ENCODE measurements around the gene COPS6.

Gene COPS6

DNA sequence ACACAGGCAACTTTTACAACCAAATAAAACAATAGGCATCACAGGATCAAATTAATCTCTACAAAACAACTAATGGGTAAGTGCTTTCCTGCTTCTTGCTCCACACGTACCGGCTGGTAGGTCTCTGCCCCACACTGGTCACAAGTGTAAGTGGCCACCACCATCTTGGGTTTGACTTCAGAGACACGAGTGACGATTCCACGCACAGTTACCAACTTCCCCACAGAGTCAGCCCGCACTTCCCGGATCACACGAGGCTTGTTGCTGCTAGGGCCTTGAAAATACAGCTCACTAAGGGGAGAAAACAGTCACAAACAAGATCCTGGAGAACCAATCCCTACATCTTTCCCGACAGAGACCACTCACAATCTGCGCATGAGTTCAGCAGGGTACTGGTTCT, 10.1 kb downstream of the COPS6 start:
- TF ChIP-seq, protein P1, sequence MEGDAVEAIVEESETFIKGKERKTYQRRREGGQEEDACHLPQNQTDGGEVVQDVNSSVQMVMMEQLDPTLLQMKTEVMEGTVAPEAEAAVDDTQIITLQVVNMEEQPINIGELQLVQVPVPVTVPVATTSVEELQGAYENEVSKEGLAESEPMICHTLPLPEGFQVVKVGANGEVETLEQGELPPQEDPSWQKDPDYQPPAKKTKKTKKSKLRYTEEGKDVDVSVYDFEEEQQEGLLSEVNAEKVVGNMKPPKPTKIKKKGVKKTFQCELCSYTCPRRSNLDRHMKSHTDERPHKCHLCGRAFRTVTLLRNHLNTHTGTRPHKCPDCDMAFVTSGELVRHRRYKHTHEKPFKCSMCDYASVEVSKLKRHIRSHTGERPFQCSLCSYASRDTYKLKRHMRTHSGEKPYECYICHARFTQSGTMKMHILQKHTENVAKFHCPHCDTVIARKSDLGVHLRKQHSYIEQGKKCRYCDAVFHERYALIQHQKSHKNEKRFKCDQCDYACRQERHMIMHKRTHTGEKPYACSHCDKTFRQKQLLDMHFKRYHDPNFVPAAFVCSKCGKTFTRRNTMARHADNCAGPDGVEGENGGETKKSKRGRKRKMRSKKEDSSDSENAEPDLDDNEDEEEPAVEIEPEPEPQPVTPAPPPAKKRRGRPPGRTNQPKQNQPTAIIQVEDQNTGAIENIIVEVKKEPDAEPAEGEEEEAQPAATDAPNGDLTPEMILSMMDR (IDR thresholded peaks at IDR 0.05): no peak

DNA sequence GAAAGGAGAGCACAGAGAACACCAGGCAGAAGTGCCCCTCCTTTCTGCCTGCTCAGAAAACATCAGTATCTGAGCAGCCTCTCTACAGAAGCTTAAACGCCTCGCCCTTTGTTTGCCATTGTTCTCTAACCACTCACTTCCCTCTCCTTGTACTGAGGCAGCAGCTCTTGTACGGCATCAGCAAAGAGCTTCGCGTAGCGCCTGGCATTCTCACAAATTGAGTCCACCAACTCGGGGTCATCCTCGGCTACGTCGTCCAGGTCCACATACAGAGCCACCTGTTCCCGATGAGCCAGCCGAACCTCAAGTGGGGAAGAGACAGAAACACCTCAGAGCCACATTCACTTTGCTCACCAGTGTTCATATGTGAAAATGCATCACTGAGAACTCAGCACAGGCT, 10.7 kb downstream of the COPS6 start:
- TF ChIP-seq, protein P1 (IDR thresholded peaks at IDR 0.05): no peak

DNA sequence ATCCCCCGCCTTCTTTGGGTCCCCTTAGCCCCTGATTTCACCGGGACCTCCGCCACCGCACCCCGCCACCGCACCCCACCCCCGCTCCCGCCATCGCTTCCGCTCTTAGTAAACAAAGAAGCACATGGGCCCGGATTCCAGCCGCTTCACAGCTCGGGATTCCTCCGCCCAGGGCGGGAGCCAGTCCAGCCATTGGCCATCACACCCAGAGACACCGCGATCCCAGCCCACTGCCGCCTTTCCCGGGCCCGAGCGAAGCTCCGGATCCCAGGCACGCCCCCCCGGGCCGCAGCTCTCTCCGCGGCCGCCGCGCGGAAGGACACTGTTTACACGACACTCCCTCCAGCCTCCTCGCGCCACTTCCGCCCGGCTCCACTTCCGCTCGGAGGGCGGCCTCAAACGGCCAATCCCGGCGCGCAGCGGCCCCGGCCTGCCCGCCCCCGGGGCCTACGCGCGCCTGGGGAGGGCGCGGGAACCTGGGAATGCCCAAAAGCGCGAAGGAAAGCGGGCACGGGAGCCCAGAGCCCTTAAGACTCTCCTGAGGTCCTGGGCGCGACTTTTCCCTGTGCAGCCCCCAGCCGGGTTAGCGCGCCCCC, 11.7 kb downstream of the COPS6 start:
- TF ChIP-seq, protein P1 (IDR thresholded peaks at IDR 0.05): no peak

DNA sequence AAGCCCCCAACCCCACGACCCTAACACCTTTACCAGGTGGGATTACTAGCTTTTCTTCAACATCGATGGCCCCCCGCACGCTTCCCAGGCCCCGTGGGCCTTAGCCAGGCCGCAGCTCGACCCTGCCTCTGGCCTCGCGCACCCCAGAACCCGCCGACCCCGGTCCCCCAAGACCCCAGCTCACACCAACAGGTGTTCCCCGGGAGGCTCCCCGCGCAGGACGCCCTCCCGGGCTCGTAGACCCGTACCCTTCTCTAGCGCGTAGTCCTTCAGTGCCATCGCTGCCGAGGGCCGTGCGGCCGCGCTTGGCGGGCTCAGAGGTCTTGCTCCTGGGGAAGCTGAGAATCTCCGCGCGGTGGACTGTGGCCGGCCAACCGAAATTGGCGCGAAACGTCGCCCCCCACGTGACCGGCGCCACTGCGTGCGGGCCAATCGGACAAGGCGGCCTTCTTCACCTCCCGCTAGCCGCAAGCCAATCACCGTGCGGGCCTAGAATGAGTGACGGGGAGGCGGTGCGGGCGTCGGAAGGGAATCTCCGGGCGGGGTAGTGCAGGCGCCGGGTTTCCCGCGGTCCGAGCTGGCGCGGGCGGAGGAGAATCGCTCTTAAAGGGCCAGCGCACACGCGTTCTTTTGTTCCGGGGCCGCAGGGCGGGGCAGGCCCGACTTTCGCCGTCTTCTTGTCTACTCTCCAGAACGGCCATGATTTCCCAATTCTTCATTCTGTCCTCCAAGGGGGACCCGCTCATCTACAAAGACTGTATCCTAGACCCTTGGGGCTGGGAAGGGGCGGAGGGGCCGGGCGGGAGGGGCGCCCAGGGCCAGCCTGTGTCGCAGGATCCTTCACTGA, 12.5 kb downstream of the COPS6 start, which contains the start of the genes AP4M1 and MCM7:
Gene AP4M1 (plus strand): TSS at position 628 of the 847 bp plus-strand sequence. CDS start 72 bp downstream, at position 700.
Gene MCM7 (minus strand): TSS at position 382 of the 847 bp plus-strand sequence. CDS start 103 bp downstream, at position 279.
- TF ChIP-seq, protein P1 (IDR thresholded peaks at IDR 0.05): no peak

DNA sequence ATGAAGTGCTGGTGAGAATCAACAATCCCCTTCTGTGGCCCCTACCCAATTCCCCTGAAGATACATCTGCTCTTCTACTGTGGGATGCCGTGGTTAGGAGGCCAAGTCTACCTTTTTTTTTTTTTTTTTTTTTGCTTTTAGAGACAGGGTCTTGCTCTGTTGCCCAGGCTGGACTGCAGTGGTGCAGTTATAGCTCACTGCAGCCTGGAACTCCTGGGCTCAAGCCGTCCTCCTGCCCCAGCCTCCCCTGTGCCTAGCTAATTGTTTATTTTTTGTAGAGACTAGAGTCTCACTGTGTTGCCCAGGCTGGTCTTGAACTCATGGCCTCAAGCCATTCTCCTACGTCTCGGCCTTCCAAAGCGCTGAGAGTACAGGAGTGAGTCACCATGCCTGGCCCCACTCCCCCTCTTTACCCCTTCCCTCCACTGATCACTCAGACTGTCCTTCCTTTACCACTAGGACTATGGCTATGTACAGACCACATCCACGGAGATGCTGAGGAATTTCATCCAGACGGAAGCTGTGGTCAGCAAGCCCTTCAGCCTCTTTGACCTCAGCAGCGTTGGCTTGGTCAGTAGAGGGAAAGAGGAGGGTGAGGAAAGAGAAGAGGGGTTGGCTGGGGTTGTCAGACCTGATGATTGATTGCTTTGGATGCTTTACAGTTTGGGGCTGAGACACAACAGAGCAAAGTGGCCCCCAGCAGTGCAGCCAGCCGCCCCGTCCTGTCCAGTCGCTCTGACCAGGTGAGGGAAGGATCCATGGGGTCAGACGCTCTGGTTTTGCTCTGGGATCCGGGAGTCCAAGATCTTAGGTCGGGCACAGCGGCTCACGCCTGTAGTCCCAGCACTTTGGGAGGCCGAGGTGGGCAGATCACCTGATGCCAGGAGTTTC, 14.4 kb downstream of the COPS6 start:
- TF ChIP-seq, protein P1 (IDR thresholded peaks at IDR 0.05): no peak

DNA sequence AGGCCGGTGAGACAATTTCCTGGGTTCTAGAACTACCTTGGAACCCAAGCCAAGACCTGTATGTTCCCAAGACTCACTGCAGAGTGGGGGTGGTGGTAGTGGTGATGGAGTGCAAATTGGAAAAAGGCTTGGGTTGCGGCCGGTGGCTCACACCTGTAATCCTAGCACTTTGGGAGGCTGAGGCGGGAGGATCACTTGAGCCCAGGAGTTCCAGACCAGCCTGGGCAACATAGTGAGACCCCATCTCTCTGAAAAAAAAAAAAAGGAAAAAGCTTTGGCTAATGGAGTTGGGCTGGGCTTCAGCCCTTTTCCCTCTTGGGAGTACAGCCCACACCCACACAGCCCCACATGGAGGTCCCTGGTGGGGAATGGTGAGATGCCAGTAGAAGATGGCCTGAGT, 16.8 kb downstream of the COPS6 start:
- TF ChIP-seq, protein P1 (IDR thresholded peaks at IDR 0.05): no peak

DNA sequence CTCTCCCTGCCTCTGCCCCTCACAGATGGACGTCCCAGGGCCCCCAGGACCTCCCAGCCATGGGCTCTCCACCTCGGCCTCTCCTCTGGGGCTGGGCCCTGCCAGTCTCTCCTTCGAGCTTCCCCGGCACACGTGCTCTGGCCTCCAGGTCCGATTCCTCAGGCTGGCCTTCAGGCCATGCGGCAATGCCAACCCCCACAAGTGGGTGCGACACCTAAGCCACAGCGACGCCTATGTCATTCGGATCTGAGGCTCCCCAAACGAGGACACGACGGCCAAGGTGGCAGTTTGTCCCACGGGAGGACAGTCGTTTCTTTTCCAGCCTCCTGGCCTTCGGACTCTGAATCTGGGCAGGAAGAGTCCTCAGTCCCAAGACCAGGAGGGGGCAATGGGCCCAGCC, 17.9 kb downstream of the COPS6 start:
- TF ChIP-seq, protein P1 (IDR thresholded peaks at IDR 0.05): no peak

Measured in LNCAP (cell line).